Mucosa of rectum (tissue), 2 donors: ENCODE measurements around the gene EXO1.
"Not testable (repeated sequence)": the region's sequence is repeated elsewhere in the genome, so short reads cannot be mapped to it uniquely, and the experiment has no call there.

ENCODE experiments used
- H3K27ac ChIP-seq, 2 donors: one replicate each; pipeline ENCODE4 v1.7.0; 2013; ENCODE audit warnings: inconsistent platforms in 2 of 2, low read depth in 2 of 2, low read length in 2 of 2
- H3K27me3 ChIP-seq, 2 donors: one replicate each; pipeline ENCODE4 v1.7.0; 2013; ENCODE audit warnings: low read length in 2 of 2; ENCODE audit not compliant: control insufficient read depth in 2 of 2, insufficient read depth in 2 of 2
- H3K36me3 ChIP-seq, 2 donors: one replicate each; pipeline ENCODE4 v1.7.0; 2013; ENCODE audit warnings: low read length in 2 of 2; ENCODE audit not compliant: control insufficient read depth in 2 of 2, insufficient read depth in 2 of 2
- H3K4me1 ChIP-seq, 2 donors: one replicate each; pipeline ENCODE4 v1.7.0; 2013; ENCODE audit warnings: low read length in 2 of 2, mild to moderate bottlenecking in 1 of 2; ENCODE audit not compliant: control insufficient read depth in 2 of 2, insufficient read depth in 2 of 2
- H3K4me3 ChIP-seq, 2 donors: one replicate each; pipeline ENCODE4 v1.7.0; 2013; ENCODE audit warnings: low read length in 2 of 2
- H3K9ac ChIP-seq, 2 donors: one replicate each; pipeline ENCODE4 v1.7.0; 2013; ENCODE audit warnings: low read length in 2 of 2, low read depth in 1 of 2, mild to moderate bottlenecking in 1 of 2
- H3K9me3 ChIP-seq, 2 donors: one replicate each; pipeline ENCODE4 v1.7.0; 2013; ENCODE audit warnings: low read length in 2 of 2; ENCODE audit not compliant: control insufficient read depth in 2 of 2
- donor health status: healthy.
- donor health status: Normal muscosa, but diverticular disease.

The EXO1 gene

GRCh38 chr1:241847796-241848685 lies at the start of gene EXO1:
TSS of gene EXO1 (plus strand) at chr1:241848204. CDS start at chr1:241850426, 2,222 bp downstream.
- H3K4me1 ChIP-seq = peaks cover 12 to 13% of the 10 kb centered on the region in 2 donors
- no peaks in the 10 kb centered on the region for H3K9me3 ChIP-seq
- H3K36me3 ChIP-seq = no peaks in the 10 kb centered on the region
- H3K4me3 ChIP-seq = peak within 1 kb of the TSS; percentile 91 to 94
- no peaks in the 10 kb centered on the region for H3K27me3 ChIP-seq
- H3K27ac ChIP-seq = peak within 1 kb of the TSS; percentile 98 to 100
- peak within 1 kb of the TSS; percentile 85 to 91 for H3K9ac ChIP-seq

GRCh38 chr1:241799416-241799815 lies 48.6 kb upstream of the EXO1 start:
- Histone ChIP-seq H3K27me3 (no peaks in the 10 kb centered on the region), H3K9me3 (no peaks in the 10 kb centered on the region), H3K36me3 (no peaks in the 10 kb centered on the region), H3K4me1 (no peaks in the 10 kb centered on the region), H3K27ac (no peak overlapping the region), H3K9ac (no peak overlapping the region), H3K4me3 (no peak overlapping the region)

GRCh38 chr1:241800640-241801039 lies 47.4 kb upstream of the EXO1 start:
- no peaks in the 10 kb centered on the region for H3K27me3 ChIP-seq
- no peaks in the 10 kb centered on the region for H3K9me3 ChIP-seq
- no peak overlapping the region for H3K9ac ChIP-seq
- no peak overlapping the region for H3K4me3 ChIP-seq
- no peaks in the 10 kb centered on the region for H3K36me3 ChIP-seq
- no peak overlapping the region for H3K27ac ChIP-seq
- no peaks in the 10 kb centered on the region for H3K4me1 ChIP-seq

- no peak overlapping the region for H3K4me3 ChIP-seq
- H3K27ac ChIP-seq = no peak overlapping the region
- H3K27me3 ChIP-seq = no peaks in the 10 kb centered on the region
- H3K4me1 ChIP-seq = no peaks in the 10 kb centered on the region
- no peaks in the 10 kb centered on the region for H3K9me3 ChIP-seq
- no peaks in the 10 kb centered on the region for H3K36me3 ChIP-seq
- no peak overlapping the region for H3K9ac ChIP-seq
These were observed 45.1 kb upstream of the EXO1 start for GRCh38 chr1:241802863-241803262.

- H3K4me1 ChIP-seq, H3K27ac ChIP-seq, H3K9ac ChIP-seq: not testable (repeated sequence)
These were observed 43.3 kb upstream of the EXO1 start for GRCh38 chr1:241804706-241805105.

GRCh38 chr1:241808265-241808664 lies 39.7 kb upstream of the EXO1 start:
- Histone ChIP-seq H3K27me3 (no peaks in the 10 kb centered on the region), H3K9ac (no peak overlapping the region), H3K4me1 (no peaks in the 10 kb centered on the region), H3K4me3 (no peak overlapping the region), H3K27ac (no peak overlapping the region), H3K9me3 (no peaks in the 10 kb centered on the region), H3K36me3 (no peaks in the 10 kb centered on the region)

More at GRCh38 chr1:241804706-241805105, 43.3 kb upstream of the EXO1 start:
- H3K27me3 ChIP-seq, H3K4me3 ChIP-seq, H3K36me3 ChIP-seq, H3K9me3 ChIP-seq: not testable (repeated sequence)

GRCh38 chr1:241810769-241811405 lies 37.1 kb upstream of the EXO1 start:
- Histone ChIP-seq H3K4me1 (no peaks in the 10 kb centered on the region), H3K4me3 (no peak overlapping the region), H3K27ac (no peak overlapping the region), H3K9ac (no peak overlapping the region), H3K36me3 (no peaks in the 10 kb centered on the region), H3K27me3 (no peaks in the 10 kb centered on the region), H3K9me3 (no peaks in the 10 kb centered on the region)

GRCh38 chr1:241813768-241814320 lies 34.2 kb upstream of the EXO1 start:
- H3K27me3 ChIP-seq = no peaks in the 10 kb centered on the region
- no peaks in the 10 kb centered on the region for H3K4me1 ChIP-seq
- no peak overlapping the region for H3K4me3 ChIP-seq
- H3K9me3 ChIP-seq = no peaks in the 10 kb centered on the region
- H3K36me3 ChIP-seq = no peaks in the 10 kb centered on the region
- H3K27ac ChIP-seq = no peak overlapping the region
- no peak overlapping the region for H3K9ac ChIP-seq

- Histone ChIP-seq H3K4me1 (no peaks in the 10 kb centered on the region), H3K4me3 (no peak overlapping the region), H3K9ac (no peak overlapping the region), H3K36me3 (no peaks in the 10 kb centered on the region), H3K27ac (no peak overlapping the region), H3K9me3 (no peaks in the 10 kb centered on the region), H3K27me3 (no peaks in the 10 kb centered on the region)
These were observed 32.0 kb upstream of the EXO1 start for GRCh38 chr1:241816008-241816407.

GRCh38 chr1:241817331-241817792 lies 30.6 kb upstream of the EXO1 start:
- H3K9ac ChIP-seq = no peak overlapping the region
- no peak overlapping the region for H3K27ac ChIP-seq
- no peak overlapping the region for H3K4me3 ChIP-seq
- no peaks in the 10 kb centered on the region for H3K36me3 ChIP-seq
- H3K4me1 ChIP-seq = no peaks in the 10 kb centered on the region
- H3K27me3 ChIP-seq = no peaks in the 10 kb centered on the region
- H3K9me3 ChIP-seq = no peaks in the 10 kb centered on the region
